Hepatocyte (in vitro differentiated cells): Measurements from ENCODE around the gene WTAP.

ENCODE experiments used
- EZH2 ChIP-seq: fragments of 200-600 bp; sonication (generic); IDR thresholded peaks from 2 replicates; pipeline ENCODE4 v1.6.1; 2016; ENCODE audit warnings: antibody characterized with exemption, mild to moderate bottlenecking, borderline replicate concordance
- EZH2phosphoT487 ChIP-seq: fragments of 200-600 bp; sonication (generic); IDR thresholded peaks from one replicate; pipeline ENCODE4 v1.6.1; 2018; ENCODE audit warnings: antibody characterized with exemption, mild to moderate bottlenecking, low read depth, moderate library complexity; ENCODE audit not compliant: unreplicated experiment, severe bottlenecking
- TF ChIP-seq, protein P1 (sequence below): fragments of 200-600 bp; sonication (generic); IDR thresholded peaks from 2 replicates; pipeline ENCODE4 v1.5.1; 2016; ENCODE audit warnings: antibody characterized with exemption, mild to moderate bottlenecking; ENCODE audit not compliant: poor library complexity

DNA sequence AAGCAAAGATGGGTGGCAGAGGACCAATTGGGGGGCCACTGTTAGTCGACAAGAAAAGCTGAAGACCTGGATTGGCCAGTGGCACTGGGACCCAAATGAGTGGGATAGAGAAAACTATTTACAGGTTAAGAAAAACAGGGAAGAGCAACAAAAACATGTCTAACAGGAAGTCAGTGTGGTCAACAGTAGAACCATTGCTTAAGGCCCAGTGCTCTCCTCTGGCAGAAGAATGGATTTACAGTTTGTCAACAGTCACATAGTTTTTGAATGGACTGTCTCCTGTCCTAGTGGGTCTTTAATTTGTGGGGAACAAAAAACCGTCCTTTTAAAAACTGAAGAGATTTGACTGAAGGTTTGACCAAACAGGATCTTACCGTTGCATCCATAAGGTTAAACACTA, 12.1 kb upstream of the WTAP start:
- TF ChIP-seq, protein P1, sequence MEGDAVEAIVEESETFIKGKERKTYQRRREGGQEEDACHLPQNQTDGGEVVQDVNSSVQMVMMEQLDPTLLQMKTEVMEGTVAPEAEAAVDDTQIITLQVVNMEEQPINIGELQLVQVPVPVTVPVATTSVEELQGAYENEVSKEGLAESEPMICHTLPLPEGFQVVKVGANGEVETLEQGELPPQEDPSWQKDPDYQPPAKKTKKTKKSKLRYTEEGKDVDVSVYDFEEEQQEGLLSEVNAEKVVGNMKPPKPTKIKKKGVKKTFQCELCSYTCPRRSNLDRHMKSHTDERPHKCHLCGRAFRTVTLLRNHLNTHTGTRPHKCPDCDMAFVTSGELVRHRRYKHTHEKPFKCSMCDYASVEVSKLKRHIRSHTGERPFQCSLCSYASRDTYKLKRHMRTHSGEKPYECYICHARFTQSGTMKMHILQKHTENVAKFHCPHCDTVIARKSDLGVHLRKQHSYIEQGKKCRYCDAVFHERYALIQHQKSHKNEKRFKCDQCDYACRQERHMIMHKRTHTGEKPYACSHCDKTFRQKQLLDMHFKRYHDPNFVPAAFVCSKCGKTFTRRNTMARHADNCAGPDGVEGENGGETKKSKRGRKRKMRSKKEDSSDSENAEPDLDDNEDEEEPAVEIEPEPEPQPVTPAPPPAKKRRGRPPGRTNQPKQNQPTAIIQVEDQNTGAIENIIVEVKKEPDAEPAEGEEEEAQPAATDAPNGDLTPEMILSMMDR: no peak
- TF ChIP-seq EZH2 (no peak), EZH2phosphoT487 (no peak)
